ENCODE results near the gene PTK7. TPM values are rescaled to one million over a fixed set of nuclear protein-coding genes. Genes with fewer than 3 reads are reported as not detected.

Gene PTK7
- total RNA-seq, 4 donors from 2014 or later: 6.8 to 10.8 (median 8.0) TPM

GRCh38 chr6:43061861-43062260, 14.3 kb upstream of the PTK7 start:
- H3K4me1 ChIP-seq: peaks cover 20 to 40% (median 31%) of the 10 kb centered on the region in 4 donors
- WGBS: 65% methylated on average over 2 of the region's 2 CpGs
- TF ChIP-seq, protein P1, sequence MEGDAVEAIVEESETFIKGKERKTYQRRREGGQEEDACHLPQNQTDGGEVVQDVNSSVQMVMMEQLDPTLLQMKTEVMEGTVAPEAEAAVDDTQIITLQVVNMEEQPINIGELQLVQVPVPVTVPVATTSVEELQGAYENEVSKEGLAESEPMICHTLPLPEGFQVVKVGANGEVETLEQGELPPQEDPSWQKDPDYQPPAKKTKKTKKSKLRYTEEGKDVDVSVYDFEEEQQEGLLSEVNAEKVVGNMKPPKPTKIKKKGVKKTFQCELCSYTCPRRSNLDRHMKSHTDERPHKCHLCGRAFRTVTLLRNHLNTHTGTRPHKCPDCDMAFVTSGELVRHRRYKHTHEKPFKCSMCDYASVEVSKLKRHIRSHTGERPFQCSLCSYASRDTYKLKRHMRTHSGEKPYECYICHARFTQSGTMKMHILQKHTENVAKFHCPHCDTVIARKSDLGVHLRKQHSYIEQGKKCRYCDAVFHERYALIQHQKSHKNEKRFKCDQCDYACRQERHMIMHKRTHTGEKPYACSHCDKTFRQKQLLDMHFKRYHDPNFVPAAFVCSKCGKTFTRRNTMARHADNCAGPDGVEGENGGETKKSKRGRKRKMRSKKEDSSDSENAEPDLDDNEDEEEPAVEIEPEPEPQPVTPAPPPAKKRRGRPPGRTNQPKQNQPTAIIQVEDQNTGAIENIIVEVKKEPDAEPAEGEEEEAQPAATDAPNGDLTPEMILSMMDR (IDR thresholded peaks at IDR 0.05): no peak
- no peak for TF ChIP-seq POLR2A (IDR thresholded peaks at IDR 0.05; ENCODE audit: low read depth)
- TF ChIP-seq POLR2AphosphoS5 (IDR thresholded peaks at IDR 0.05): no peak
- TF ChIP-seq EP300 (IDR thresholded peaks at IDR 0.05): no peak
- no peak overlapping the region for H3K27ac ChIP-seq (replicated peaks in 1 of 4)
- no peak overlapping the region for H3K4me3 ChIP-seq
- no peak for DNase-seq (ENCODE audit: extremely low spot score)
- no peaks in the 10 kb centered on the region for H3K9me3 ChIP-seq
- no peaks in the 10 kb centered on the region for H3K27me3 ChIP-seq
- peaks cover 8 to 62% (median 50%) of the 10 kb centered on the region in 4 donors for H3K36me3 ChIP-seq
- intact Hi-C loops (cut with DNase I): no loop called here

GRCh38 chr6:43062818-43063217, 13.3 kb upstream of the PTK7 start:
- intact Hi-C loops (cut with DNase I): no loop called here
- DNase-seq (ENCODE audit: extremely low spot score): no peak
- no peak overlapping the region for H3K4me3 ChIP-seq
- TF ChIP-seq POLR2AphosphoS5 (IDR thresholded peaks at IDR 0.05) (no peak), EP300 (IDR thresholded peaks at IDR 0.05) (no peak), POLR2A (IDR thresholded peaks at IDR 0.05; ENCODE audit: low read depth) (no peak)
- TF ChIP-seq, protein P1 (IDR thresholded peaks at IDR 0.05): no peak
- peaks cover 8 to 60% (median 47%) of the 10 kb centered on the region in 4 donors for H3K36me3 ChIP-seq
- no peak overlapping the region for H3K27ac ChIP-seq (replicated peaks in 1 of 4)
- 91% methylated on average over 7 of the region's 12 CpGs for WGBS
- peaks cover 20 to 30% (median 27%) of the 10 kb centered on the region in 4 donors for H3K4me1 ChIP-seq
- no peaks in the 10 kb centered on the region for H3K27me3 ChIP-seq
- no peaks in the 10 kb centered on the region for H3K9me3 ChIP-seq

DNA sequence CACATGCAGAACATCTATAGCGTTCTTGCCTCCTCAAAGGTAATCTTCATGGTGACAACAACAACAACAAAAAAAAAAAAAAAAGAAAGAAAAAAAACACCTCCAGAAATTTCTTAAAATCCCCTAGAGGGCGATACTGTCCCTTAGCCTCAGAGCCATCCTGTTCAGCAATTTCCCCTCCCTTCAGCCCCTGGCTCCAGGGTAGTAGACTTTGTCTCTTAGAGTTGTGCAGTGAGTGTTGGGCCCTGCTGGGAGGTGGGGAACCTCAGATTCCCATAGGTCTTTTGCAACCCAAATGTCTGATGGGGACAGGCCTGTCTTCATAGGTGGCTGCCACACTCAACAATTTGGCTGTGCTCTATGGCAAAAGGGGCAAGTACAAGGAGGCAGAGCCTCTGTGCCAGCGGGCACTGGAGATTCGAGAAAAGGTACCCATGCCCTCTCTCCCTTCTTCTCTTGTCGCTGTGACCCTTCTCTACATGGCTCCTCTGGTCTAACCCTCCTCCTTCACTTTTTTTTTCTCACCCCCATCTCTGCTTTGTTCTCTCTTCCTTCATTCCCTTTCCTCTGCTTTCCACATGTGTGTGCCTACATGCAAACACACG, 6.0 kb upstream of the PTK7 start:
- intact Hi-C loops (cut with DNase I): loop anchor here (5.0 kb wide), 1 partner anchor 72 kb away; no protein-coding TSS in a partner anchor
- peaks cover 15 to 83% (median 73%) of the 10 kb centered on the region in 4 donors for H3K36me3 ChIP-seq

DNA sequence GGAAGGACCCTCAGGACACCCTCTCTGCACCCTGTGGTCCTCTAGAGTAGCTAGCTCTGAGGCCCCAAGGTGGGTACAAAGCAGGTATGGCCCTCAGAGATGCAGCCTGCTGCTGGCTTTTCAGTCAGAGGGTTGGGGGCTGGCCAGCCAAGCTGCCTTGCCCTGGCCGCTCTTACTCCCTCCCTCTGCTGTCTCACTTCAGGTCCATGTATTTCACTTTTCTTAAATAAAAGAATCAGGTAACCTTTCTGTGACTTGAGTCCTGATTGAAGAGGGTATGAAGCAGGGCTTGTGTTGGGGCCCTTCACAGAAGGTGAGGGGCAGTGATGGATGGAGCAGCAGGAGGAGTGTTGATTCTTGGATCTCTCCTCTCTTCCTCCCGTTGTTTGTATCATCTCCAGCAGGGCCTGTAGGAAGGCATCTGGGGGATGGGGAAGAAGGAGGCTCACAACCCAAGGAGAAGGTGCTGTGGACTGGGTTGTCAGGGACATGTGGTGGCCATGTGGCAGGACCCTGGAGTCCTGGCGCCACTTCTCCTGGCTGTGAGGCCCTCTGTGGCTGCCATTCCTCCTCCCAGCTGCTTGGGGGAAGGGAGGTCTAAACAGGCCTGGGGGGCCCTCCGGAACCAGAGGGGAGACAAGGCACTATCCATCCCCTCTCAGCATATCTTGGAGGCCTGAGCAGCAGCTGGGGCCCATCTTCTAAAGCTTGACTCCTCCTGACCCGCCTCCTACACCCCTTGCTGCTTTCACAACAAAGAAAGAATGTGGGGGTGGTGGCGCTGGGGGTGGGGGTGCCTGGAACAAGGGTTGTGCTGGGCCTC, 1.1 kb upstream of the PTK7 start:
- no peak for DNase-seq (ENCODE audit: extremely low spot score)
- Histone ChIP-seq H3K36me3 (peaks cover 7 to 50% (median 47%) of the 10 kb centered on the region in 4 donors), H3K9me3 (no peaks in the 10 kb centered on the region), H3K4me3 (no peak overlapping the region), H3K27me3 (peaks cover 0 to 28% (median 5%) of the 10 kb centered on the region in 4 donors), H3K4me1 (peaks cover 8 to 26% (median 23%) of the 10 kb centered on the region in 4 donors), H3K27ac (replicated peaks in 1 of 4) (no peak overlapping the region)
- 66% methylated on average over 4 of the region's 6 CpGs for WGBS
- intact Hi-C loops (cut with DNase I): loop anchor here (5.0 kb wide), 2 partner anchors 52 to 67 kb away; no protein-coding TSS in a partner anchor
- TF ChIP-seq POLR2A (IDR thresholded peaks at IDR 0.05; ENCODE audit: low read depth) (no peak), EP300 (IDR thresholded peaks at IDR 0.05) (no peak), POLR2AphosphoS5 (IDR thresholded peaks at IDR 0.05) (no peak)
- TF ChIP-seq, protein P1 (IDR thresholded peaks at IDR 0.05): no peak

More for the DNA sequence above, 6.0 kb upstream of the PTK7 start:
- 62% methylated on average over 6 of the region's 6 CpGs for WGBS
- H3K27ac ChIP-seq (replicated peaks in 1 of 4): no peak overlapping the region
- TF ChIP-seq, protein P1 (IDR thresholded peaks at IDR 0.05): peak; percentile 22 to 32 (median 23)
- no peak for TF ChIP-seq POLR2AphosphoS5 (IDR thresholded peaks at IDR 0.05)
- no peak for DNase-seq (ENCODE audit: extremely low spot score)
- no peaks in the 10 kb centered on the region for H3K9me3 ChIP-seq
- peaks cover 0 to 1% (median under 1%) of the 10 kb centered on the region in 4 donors for H3K4me1 ChIP-seq
- no peak overlapping the region for H3K4me3 ChIP-seq
- H3K27me3 ChIP-seq: no peaks in the 10 kb centered on the region
